ENCODE data around the gene TPRN.

DNA sequence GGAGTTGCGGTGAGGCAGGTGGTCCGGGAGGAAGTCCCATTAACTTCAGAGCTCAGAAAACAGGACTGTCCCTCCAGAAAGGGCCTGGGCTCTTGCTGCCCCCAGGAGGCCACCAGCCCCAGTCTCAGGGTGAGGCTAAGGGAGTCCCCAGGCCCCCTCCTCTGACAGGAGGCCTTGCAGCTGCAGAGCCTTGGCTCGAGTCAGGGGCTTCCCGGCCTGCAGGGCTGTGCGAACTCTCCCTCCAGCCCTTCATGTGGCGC, 47.3 kb upstream of the TPRN start:
- TF ChIP-seq, protein P1, sequence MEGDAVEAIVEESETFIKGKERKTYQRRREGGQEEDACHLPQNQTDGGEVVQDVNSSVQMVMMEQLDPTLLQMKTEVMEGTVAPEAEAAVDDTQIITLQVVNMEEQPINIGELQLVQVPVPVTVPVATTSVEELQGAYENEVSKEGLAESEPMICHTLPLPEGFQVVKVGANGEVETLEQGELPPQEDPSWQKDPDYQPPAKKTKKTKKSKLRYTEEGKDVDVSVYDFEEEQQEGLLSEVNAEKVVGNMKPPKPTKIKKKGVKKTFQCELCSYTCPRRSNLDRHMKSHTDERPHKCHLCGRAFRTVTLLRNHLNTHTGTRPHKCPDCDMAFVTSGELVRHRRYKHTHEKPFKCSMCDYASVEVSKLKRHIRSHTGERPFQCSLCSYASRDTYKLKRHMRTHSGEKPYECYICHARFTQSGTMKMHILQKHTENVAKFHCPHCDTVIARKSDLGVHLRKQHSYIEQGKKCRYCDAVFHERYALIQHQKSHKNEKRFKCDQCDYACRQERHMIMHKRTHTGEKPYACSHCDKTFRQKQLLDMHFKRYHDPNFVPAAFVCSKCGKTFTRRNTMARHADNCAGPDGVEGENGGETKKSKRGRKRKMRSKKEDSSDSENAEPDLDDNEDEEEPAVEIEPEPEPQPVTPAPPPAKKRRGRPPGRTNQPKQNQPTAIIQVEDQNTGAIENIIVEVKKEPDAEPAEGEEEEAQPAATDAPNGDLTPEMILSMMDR (conservative IDR thresholded peaks at IDR 0.05 in 1 of 2, IDR thresholded peaks at IDR 0.05 in 1 of 2; ENCODE audit: low read depth in 1 of 2, low read length in 2 of 2), result no peak
- TF ChIP-seq EZH2 (IDR thresholded peaks at IDR 0.05; ENCODE audit: low read length, missing control alignments), result no peak
